CD4-positive, alpha-beta memory T cell (primary cell): ENCODE results near the gene PTGES3. TPM values are rescaled to one million over a fixed set of nuclear protein-coding genes. Genes with fewer than 3 reads are reported as not detected.
"Not testable (repeated sequence)": the region's sequence is repeated elsewhere in the genome, so short reads cannot be mapped to it uniquely, and the experiment has no call there.

ENCODE experiments used
- CTCF ChIA-PET: fragments of 350-600 bp; sonication (Branson Sonifier 250); formaldehyde crosslinking; loops from one replicate; lab custom pipeline; 2021; ENCODE audit warnings: inconsistent platforms; ENCODE audit not compliant: partially characterized antibody; lab: Charles Lee
- POLR2A ChIA-PET: fragments of 350-600 bp; sonication (Branson Sonifier 250); formaldehyde crosslinking; loops from one replicate; lab custom pipeline; 2021; ENCODE audit not compliant: partially characterized antibody; lab: Charles Lee
- DNase-seq, 5 donors: peaks; one replicate each; pipeline versions ENCODE4 v3.0.0 to v3.0.0-alpha.2; 2020 to 2022; ENCODE audit warnings: mixed read lengths in 1 of 5
- H3K27ac ChIP-seq: one replicate; pipeline ENCODE4 v1.7.0; 2013; ENCODE audit warnings: low read depth, low read length
- H3K27me3 ChIP-seq: 2 replicates; pipeline ENCODE4 v1.7.0; 2013; ENCODE audit warnings: mild to moderate bottlenecking, low read length, moderate library complexity; ENCODE audit not compliant: insufficient read depth
- H3K36me3 ChIP-seq: 2 replicates; pipeline ENCODE4 v1.7.0; 2013; ENCODE audit warnings: mild to moderate bottlenecking, low read length, moderate library complexity; ENCODE audit not compliant: insufficient read depth
- H3K4me1 ChIP-seq: 2 replicates; pipeline ENCODE4 v1.7.0; 2013; ENCODE audit warnings: mild to moderate bottlenecking, low read length, moderate library complexity; ENCODE audit not compliant: insufficient read depth
- H3K4me3 ChIP-seq, 2 donors: one replicate each; pipeline ENCODE4 v1.7.0; 2013; ENCODE audit warnings: low read length in 2 of 2, mild to moderate bottlenecking in 1 of 2
- H3K9me3 ChIP-seq, 2 donors: one replicate each; pipeline ENCODE4 v1.7.0; 2013; ENCODE audit warnings: low read length in 2 of 2, control low read depth in 1 of 2; ENCODE audit not compliant: control insufficient read depth in 1 of 2
- H3K27ac Mint-ChIP-seq, 7 donors: one replicate each; pipeline ENCODE4 v1.8.0; 2020 to 2021; ENCODE audit warnings: mixed read lengths in 7 of 7, mild to moderate bottlenecking in 6 of 7, inconsistent platforms in 3 of 7, moderate library complexity in 3 of 7
- H3K27me3 Mint-ChIP-seq, 2 donors: one replicate each; pipeline ENCODE4 v1.8.0; 2020 to 2021; ENCODE audit warnings: mixed read lengths in 2 of 2
- H3K36me3 Mint-ChIP-seq, 2 donors: one replicate each; pipeline ENCODE4 v1.8.0; 2020 to 2021; ENCODE audit warnings: mixed read lengths in 2 of 2, inconsistent platforms in 1 of 2, mild to moderate bottlenecking in 1 of 2
- H3K4me1 Mint-ChIP-seq, 4 donors: one replicate each; pipeline ENCODE4 v1.8.0; 2020 to 2021; ENCODE audit warnings: mixed read lengths in 4 of 4, mild to moderate bottlenecking in 1 of 4
- H3K4me3 Mint-ChIP-seq, 8 donors: one replicate each; pipeline ENCODE4 v1.8.0; 2020 to 2021; ENCODE audit warnings: mixed read lengths in 8 of 8, mild to moderate bottlenecking in 7 of 8, moderate library complexity in 6 of 8, inconsistent platforms in 3 of 8
- H3K9me3 Mint-ChIP-seq, 8 donors: one replicate each; pipeline ENCODE4 v1.8.0; 2020 to 2021; ENCODE audit warnings: mixed read lengths in 8 of 8, mild to moderate bottlenecking in 5 of 8, inconsistent platforms in 3 of 8, moderate library complexity in 1 of 8
- intact Hi-C: fragments of 100-400 bp; cut with micrococcal nuclease; formaldehyde crosslinking; loops from one replicate; pipeline ENCODE4 v1.15.1; 2023
- polyA plus RNA-seq, 2 donors: library from polyadenylated mRNA; unstranded; fragments of 300-500 nt; fragmentation: Illumina TruSeq; gene quantifications; one replicate each; pipeline ENCODE4 v1.2.3, GENCODE V29; 2021
- total RNA-seq, 2 experiments: library from RNA; stranded (reverse); gene quantifications; one replicate each; pipeline ENCODE4 v1.2.3, GENCODE V29; 2021

PTGES3 gene
- total RNA-seq (100 to 1,000 TPM; 191 to 195 TPM), polyA plus RNA-seq (100 to 1,000 TPM; 261 to 353 TPM)

- peak within 1 kb of the TSS; percentile 99 to 100 (median 100) for H3K4me3 Mint-ChIP-seq
- peaks cover 36% of the 10 kb centered on the region for H3K4me1 ChIP-seq
- POLR2A ChIA-PET = interaction anchor here (0.6 to 10.9 kb wide), 30 partner anchors 10 to 742 kb away, joined by 3 to 247 read pairs (median 6); partner anchors contain the start of genes ATP5F1B, BAZ2A, IL23A and LRP1
- peak within 1 kb of the TSS; percentile 83 to 99 for H3K4me3 ChIP-seq
- H3K27ac Mint-ChIP-seq = peak within 1 kb of the TSS; percentile 96 to 100 (median 100)
- no peaks in the 10 kb centered on the region for H3K27me3 ChIP-seq
- peak within 1 kb of the TSS; percentile 99 for H3K27ac ChIP-seq
- H3K4me1 Mint-ChIP-seq = peaks cover 16 to 51% (median 25%) of the 10 kb centered on the region in 4 donors
- peak; percentile 97 to 98 (median 98) for DNase-seq
- intact Hi-C loops = loop anchor here (1.0 to 5.0 kb wide), 8 partner anchors 37 to 561 kb away; partner anchors contain the start of genes BAZ2A, ESYT1, NACA and NEMP1
- H3K36me3 ChIP-seq = no peaks in the 10 kb centered on the region
- H3K9me3 Mint-ChIP-seq = no peaks in the 10 kb centered on the region
- H3K27me3 Mint-ChIP-seq = no peaks in the 10 kb centered on the region
- CTCF ChIA-PET = interaction anchor here (0.7 to 2.3 kb wide), 8 partner anchors 32 to 436 kb away, joined by 3 to 7 read pairs (median 3); partner anchors contain the start of gene NACA
- no peaks in the 10 kb centered on the region for H3K9me3 ChIP-seq
- H3K36me3 Mint-ChIP-seq = peaks cover 12 to 35% of the 10 kb centered on the region in 2 donors
Measured at GRCh38 chr12:56688129-56688845, at the start of gene PTGES3. PTGES3 (minus strand) TSS chr12:56688284; CDS start chr12:56687999, 285 bp downstream.

GRCh38 chr12:56728139-56728861 lies 40.2 kb upstream of the PTGES3 start:
- ChIA-PET CTCF (no interaction called here), POLR2A (interaction anchor here (3.9 to 13.9 kb wide), 2 partner anchors 42 to 83 kb away, joined by 32 to 247 read pairs; partner anchors contain the start of genes ATP5F1B and PTGES3)
- intact Hi-C loops = no loop called here
- peaks cover 22% of the 10 kb centered on the region for H3K4me1 ChIP-seq
- Mint-ChIP-seq H3K4me1 (peaks cover 16 to 35% (median 22%) of the 10 kb centered on the region in 4 donors), H3K27me3 (no peaks in the 10 kb centered on the region), H3K4me3 (no peak overlapping the region), H3K9me3 (peaks cover 0 to 3% (median 0%) of the 10 kb centered on the region in 8 donors), H3K36me3 (peaks cover 21 to 51% of the 10 kb centered on the region in 2 donors), H3K27ac (peak overlapping the region in 3 of 7 donors; percentile 18 to 55 (median 32))
- DNase-seq = no peak
- no peaks in the 10 kb centered on the region for H3K27me3 ChIP-seq
- H3K9me3 ChIP-seq = no peaks in the 10 kb centered on the region
- H3K36me3 ChIP-seq = peaks cover 12% of the 10 kb centered on the region
- H3K4me3 ChIP-seq = no peak overlapping the region
- no peak overlapping the region for H3K27ac ChIP-seq

- peak overlapping the region; percentile 90 for H3K27ac ChIP-seq
- peak overlapping the region; percentile 92 to 99 (median 97) for H3K27ac Mint-ChIP-seq
- peak overlapping the region in 1 of 2 donors; percentile 90 for H3K4me3 ChIP-seq
- intact Hi-C loops, DNase-seq, H3K9me3 Mint-ChIP-seq, H3K9me3 ChIP-seq, H3K27me3 ChIP-seq, H3K27me3 Mint-ChIP-seq: not testable (repeated sequence)
- H3K36me3 Mint-ChIP-seq = peaks cover 14 to 53% of the 10 kb centered on the region in 2 donors
- peaks cover 43% of the 10 kb centered on the region for H3K4me1 ChIP-seq
- H3K4me3 Mint-ChIP-seq = peak overlapping the region in 7 of 8 donors; percentile 90 to 99 (median 97)
- H3K36me3 ChIP-seq = peaks cover 18% of the 10 kb centered on the region
- H3K4me1 Mint-ChIP-seq = peaks cover 31 to 55% (median 40%) of the 10 kb centered on the region in 4 donors
- ChIA-PET CTCF (interaction anchor here (1.0 to 1.5 kb wide), 8 partner anchors 31 to 385 kb away, joined by 3 to 8 read pairs (median 4); partner anchors contain the start of gene STAT6), POLR2A (interaction anchor here (0.8 to 13.9 kb wide), 22 partner anchors 9 to 503 kb away, joined by 3 to 247 read pairs (median 4); partner anchors contain the start of genes ATP5F1B, BAZ2A, CS and GLS2)
Measured at GRCh38 chr12:56726196-56726675, 38.2 kb upstream of the PTGES3 start.

GRCh38 chr12:56725723-56726102 lies 37.6 kb upstream of the PTGES3 start:
- Mint-ChIP-seq H3K4me3 (peak overlapping the region; percentile 90 to 99 (median 98)), H3K27ac (peak overlapping the region; percentile 92 to 99 (median 97)), H3K9me3 (peaks cover 0 to 3% (median 0%) of the 10 kb centered on the region in 8 donors), H3K4me1 (peaks cover 35 to 61% (median 46%) of the 10 kb centered on the region in 4 donors), H3K36me3 (peaks cover 12 to 53% of the 10 kb centered on the region in 2 donors), H3K27me3 (no peaks in the 10 kb centered on the region)
- POLR2A ChIA-PET = interaction anchor here (0.7 to 13.9 kb wide), 33 partner anchors 9 to 609 kb away, joined by 3 to 247 read pairs (median 4); partner anchors contain the start of genes ATP5F1B, BAZ2A, CS and GLS2
- Histone ChIP-seq H3K4me1 (peaks cover 48% of the 10 kb centered on the region), H3K27ac (peak overlapping the region; percentile 90), H3K27me3 (no peaks in the 10 kb centered on the region), H3K9me3 (no peaks in the 10 kb centered on the region), H3K36me3 (peaks cover 23% of the 10 kb centered on the region), H3K4me3 (peak overlapping the region; percentile 90 to 100)
- no peak for DNase-seq
- intact Hi-C loops = loop anchor here (1.0 to 2.0 kb wide), 4 partner anchors 27 to 89 kb away; partner anchors contain the start of genes PRIM1 and PTGES3
- CTCF ChIA-PET = interaction anchor here (1.0 to 1.5 kb wide), 8 partner anchors 32 to 386 kb away, joined by 3 to 8 read pairs (median 4); partner anchors contain the start of gene STAT6

GRCh38 chr12:56724972-56725722 lies 37.1 kb upstream of the PTGES3 start, which contains the start of gene NACA:
NACA (minus strand) TSS chr12:56725299; CDS start chr12:56724521, 778 bp downstream.
- H3K27me3 Mint-ChIP-seq = no peaks in the 10 kb centered on the region
- peak within 1 kb of the TSS; percentile 90 to 99 (median 98) for H3K4me3 Mint-ChIP-seq
- peak; percentile 94 to 100 (median 98) for DNase-seq
- peaks cover 54% of the 10 kb centered on the region for H3K4me1 ChIP-seq
- CTCF ChIA-PET = interaction anchor here (1.0 to 1.5 kb wide), 8 partner anchors 32 to 386 kb away, joined by 3 to 8 read pairs (median 4); partner anchors contain the start of gene STAT6
- H3K36me3 ChIP-seq = peaks cover 29% of the 10 kb centered on the region
- no peaks in the 10 kb centered on the region for H3K27me3 ChIP-seq
- H3K27ac Mint-ChIP-seq = peak within 1 kb of the TSS; percentile 92 to 99 (median 97)
- no peaks in the 10 kb centered on the region for H3K9me3 ChIP-seq
- H3K36me3 Mint-ChIP-seq = peaks cover 16 to 59% of the 10 kb centered on the region in 2 donors
- H3K9me3 Mint-ChIP-seq = peaks cover 0 to 3% (median 0%) of the 10 kb centered on the region in 8 donors
- H3K27ac ChIP-seq = peak within 1 kb of the TSS; percentile 90
- POLR2A ChIA-PET = interaction anchor here (0.7 to 13.9 kb wide), 34 partner anchors 9 to 608 kb away, joined by 3 to 247 read pairs (median 4); partner anchors contain the start of genes ATP5F1B, BAZ2A, CS and GLS2
- peak within 1 kb of the TSS; percentile 90 to 100 for H3K4me3 ChIP-seq
- peaks cover 41 to 66% (median 51%) of the 10 kb centered on the region in 4 donors for H3K4me1 Mint-ChIP-seq
- intact Hi-C loops = loop anchor here (1.0 to 2.0 kb wide), 4 partner anchors 27 to 88 kb away; partner anchors contain the start of genes PRIM1 and PTGES3
